Measurements from ENCODE around the gene PIGQ. TPM values are rescaled to one million over a fixed set of nuclear protein-coding genes. Genes with fewer than 3 reads are reported as not detected.
A peak's percentile ranks its signal among the peaks of the same experiment; 100 is the strongest.

PIGQ gene
- total RNA-seq, 2 donors from 2014 or later = 25.6 to 59.3 TPM

DNA sequence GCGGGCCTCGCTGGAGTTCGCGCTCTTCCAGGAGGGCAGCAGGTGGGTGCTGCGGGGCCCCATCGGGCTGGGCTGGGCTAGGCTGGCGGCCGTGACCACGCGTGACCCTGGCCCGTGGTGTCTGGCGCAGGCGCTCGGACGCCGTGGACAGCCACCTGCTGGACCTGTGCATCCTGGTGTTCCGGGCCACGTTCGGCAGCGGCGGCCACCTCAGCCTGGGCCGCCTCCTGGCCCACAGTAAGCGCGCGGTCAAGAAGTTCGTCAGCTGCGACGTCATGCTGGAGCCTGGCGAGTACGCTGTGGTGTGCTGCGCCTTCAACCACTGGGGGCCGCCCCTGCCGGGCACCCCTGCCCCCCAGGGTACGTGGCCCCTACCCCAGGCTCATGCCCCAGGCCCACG, 17.6 kb upstream of the PIGQ start:
- Histone ChIP-seq H3K9ac (ENCODE audit: low read depth in 2 of 2, low read length in 2 of 2) (no peak overlapping the region), H3K4me1 (no peaks in the 10 kb centered on the region), H3K27me3 (no peaks in the 10 kb centered on the region), H3K36me3 (peaks cover 9% of the 10 kb centered on the region), H3K27ac (no peak overlapping the region), H3K9me3 (no peaks in the 10 kb centered on the region), H3K4me3 (no peak overlapping the region)
- TF ChIP-seq, protein P1, sequence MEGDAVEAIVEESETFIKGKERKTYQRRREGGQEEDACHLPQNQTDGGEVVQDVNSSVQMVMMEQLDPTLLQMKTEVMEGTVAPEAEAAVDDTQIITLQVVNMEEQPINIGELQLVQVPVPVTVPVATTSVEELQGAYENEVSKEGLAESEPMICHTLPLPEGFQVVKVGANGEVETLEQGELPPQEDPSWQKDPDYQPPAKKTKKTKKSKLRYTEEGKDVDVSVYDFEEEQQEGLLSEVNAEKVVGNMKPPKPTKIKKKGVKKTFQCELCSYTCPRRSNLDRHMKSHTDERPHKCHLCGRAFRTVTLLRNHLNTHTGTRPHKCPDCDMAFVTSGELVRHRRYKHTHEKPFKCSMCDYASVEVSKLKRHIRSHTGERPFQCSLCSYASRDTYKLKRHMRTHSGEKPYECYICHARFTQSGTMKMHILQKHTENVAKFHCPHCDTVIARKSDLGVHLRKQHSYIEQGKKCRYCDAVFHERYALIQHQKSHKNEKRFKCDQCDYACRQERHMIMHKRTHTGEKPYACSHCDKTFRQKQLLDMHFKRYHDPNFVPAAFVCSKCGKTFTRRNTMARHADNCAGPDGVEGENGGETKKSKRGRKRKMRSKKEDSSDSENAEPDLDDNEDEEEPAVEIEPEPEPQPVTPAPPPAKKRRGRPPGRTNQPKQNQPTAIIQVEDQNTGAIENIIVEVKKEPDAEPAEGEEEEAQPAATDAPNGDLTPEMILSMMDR (IDR thresholded peaks at IDR 0.05) = no peak
- no peak for DNase-seq
- intact Hi-C loops (cut with DNase I) = no loop called here

DNA sequence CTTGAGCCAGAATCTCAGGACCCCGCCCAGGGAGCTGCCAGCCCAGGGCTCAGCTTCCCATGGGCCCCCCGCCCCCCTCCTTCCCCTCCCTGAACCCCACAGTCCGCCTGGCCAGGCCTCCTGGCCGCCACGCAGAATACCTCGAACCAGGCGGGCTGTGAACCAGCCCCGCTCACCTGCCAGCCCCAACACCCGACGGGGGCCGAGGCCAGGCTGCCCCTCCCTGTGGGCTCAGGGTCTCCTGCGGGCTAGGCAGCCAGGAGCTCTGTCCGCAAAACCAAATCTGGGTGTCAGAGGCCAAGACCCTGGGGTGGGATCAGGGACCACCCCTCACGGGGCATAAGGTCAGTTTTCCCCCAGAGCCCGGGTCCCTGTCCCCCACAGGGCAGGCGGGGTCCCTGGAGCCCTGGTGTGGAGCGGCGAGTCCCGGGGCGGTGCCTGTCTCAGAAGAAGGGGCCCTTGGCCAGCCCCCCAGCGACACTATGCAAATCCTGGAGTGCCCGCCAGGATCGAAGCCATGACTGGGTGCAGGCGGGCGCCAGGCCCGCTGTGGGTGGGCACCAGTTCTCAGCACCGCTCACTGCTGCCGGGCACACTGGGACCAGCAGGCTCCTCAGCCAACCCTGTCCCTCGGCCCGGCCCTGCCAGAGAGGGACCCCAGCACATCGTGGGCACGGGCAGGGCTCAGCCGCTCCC, 16.0 kb upstream of the PIGQ start:
- H3K9ac ChIP-seq (ENCODE audit: low read depth in 2 of 2, low read length in 2 of 2) = no peak overlapping the region
- no peak overlapping the region for H3K27ac ChIP-seq
- no peaks in the 10 kb centered on the region for H3K9me3 ChIP-seq
- intact Hi-C loops (cut with DNase I) = no loop called here
- H3K27me3 ChIP-seq = peaks cover 2% of the 10 kb centered on the region
- H3K36me3 ChIP-seq = peaks cover 9% of the 10 kb centered on the region
- no peaks in the 10 kb centered on the region for H3K4me1 ChIP-seq
- no peak overlapping the region for H3K4me3 ChIP-seq
- DNase-seq = no peak
- TF ChIP-seq, protein P1 (IDR thresholded peaks at IDR 0.05) = no peak

DNA sequence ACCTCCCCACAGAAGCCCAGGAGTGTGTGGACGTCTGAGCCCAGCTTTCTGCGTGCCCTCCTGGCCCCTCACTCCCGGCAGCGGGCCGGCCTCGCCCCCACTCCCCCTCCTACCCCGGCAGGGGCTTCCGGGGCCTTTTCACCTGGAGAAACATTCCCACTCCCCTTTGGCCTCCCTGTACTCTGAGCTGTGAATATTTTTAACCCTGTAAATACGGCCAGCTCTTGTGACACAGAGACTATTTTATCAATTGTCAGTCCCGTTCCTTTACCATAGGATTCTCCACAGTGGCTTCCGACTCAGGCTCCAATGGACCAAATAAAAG, 15.5 kb upstream of the PIGQ start:
- Histone ChIP-seq H3K27me3 (peaks cover 7% of the 10 kb centered on the region), H3K36me3 (peaks cover 9% of the 10 kb centered on the region), H3K4me1 (no peaks in the 10 kb centered on the region), H3K9me3 (no peaks in the 10 kb centered on the region), H3K27ac (no peak overlapping the region), H3K4me3 (no peak overlapping the region), H3K9ac (ENCODE audit: low read depth in 2 of 2, low read length in 2 of 2) (no peak overlapping the region)
- DNase-seq = no peak
- TF ChIP-seq, protein P1 (IDR thresholded peaks at IDR 0.05) = no peak
- intact Hi-C loops (cut with DNase I) = no loop called here

DNA sequence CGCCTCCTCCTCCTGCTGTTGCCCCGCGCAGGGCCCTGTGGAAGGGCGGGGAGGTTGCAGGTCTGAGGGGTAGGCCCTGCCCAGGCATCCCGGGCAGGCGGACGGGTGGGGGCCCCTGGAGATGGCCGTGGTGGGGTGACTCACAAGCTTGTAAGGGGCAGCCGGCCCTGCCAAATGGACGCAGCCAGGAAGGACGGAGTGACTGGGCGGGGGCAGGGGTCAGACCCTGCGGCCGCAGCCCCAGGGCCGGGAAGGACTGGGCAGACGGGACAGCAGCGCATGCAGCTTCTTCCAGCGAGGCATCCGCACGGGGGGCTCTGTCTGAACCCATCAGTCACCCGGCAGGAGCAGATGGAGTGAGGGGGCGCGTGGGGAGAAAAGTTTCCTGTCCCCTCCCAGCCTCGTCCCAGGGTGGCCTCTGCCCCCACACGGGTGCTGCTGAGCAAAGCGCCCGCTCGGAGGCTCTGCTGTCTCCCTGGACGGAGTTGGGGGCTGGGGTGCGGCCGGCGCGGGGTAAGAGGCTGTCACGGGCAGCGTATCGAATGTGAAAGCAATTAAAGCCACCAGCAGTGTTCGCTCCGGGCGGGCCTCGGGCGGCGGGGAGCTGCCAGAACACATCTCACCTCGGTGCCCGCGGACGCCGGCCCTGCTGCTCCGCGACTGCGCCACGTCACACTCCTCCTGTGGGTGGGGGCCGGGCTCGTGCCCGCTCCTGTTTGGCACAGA, 15.0 kb upstream of the PIGQ start:
- no peaks in the 10 kb centered on the region for H3K4me1 ChIP-seq
- H3K27ac ChIP-seq = no peak overlapping the region
- H3K9ac ChIP-seq (ENCODE audit: low read depth in 2 of 2, low read length in 2 of 2) = peak overlapping the region in 1 of 2 donors; percentile 26
- peaks cover 13% of the 10 kb centered on the region for H3K27me3 ChIP-seq
- intact Hi-C loops (cut with DNase I) = no loop called here
- DNase-seq = no peak
- peaks cover 9% of the 10 kb centered on the region for H3K36me3 ChIP-seq
- no peak overlapping the region for H3K4me3 ChIP-seq
- TF ChIP-seq, protein P1 (IDR thresholded peaks at IDR 0.05) = no peak
- no peaks in the 10 kb centered on the region for H3K9me3 ChIP-seq

DNA sequence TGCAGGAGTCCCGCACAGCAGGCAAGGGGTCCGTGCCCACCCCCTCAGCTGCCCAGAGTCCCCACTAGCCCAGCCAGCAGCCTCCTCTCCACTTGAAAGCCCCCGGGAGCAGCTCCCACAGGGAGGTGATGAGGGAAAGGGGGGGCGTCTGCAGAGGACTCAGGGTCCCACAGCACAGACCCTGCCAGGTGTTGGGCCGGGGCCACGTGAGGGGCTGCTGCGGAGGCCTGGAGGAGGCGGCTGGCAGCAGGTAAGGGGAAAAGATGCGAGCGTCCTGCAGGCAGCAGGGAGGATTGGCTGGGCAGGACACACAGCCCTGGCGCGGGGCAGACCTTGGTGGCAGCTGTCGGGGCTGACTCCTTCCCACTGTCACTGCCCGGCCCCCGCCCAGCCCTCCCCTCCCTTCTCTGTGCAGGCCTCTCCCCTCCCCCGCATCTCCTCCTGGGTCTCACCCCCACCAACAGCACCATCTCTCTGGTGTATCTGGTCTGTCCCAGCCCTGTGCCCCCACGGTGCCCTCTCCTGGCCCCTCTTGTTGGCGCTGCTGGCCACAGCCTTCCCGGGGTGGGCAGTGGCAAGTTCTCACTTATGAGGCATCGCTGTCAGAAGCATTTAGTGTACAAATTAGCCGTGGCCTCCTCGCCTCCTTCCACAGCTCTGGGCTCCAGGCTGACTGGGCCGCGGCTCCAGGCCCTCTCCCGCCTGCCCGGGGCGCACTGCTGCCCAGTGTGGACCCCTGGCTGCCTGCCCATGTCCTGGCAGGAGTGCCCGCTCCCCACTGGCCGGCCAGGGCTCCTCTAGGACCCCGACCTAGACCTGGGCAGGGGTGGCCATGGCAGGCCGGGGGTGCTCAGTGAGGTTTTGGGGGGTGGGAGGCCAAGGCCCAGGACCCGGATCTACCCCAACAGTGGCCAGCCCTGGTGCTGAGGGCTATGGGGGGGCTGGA, 14.0 kb upstream of the PIGQ start:
- intact Hi-C loops (cut with DNase I) = no loop called here
- no peak overlapping the region for H3K9ac ChIP-seq (ENCODE audit: low read depth in 2 of 2, low read length in 2 of 2)
- H3K4me1 ChIP-seq = no peaks in the 10 kb centered on the region
- peaks cover 9% of the 10 kb centered on the region for H3K36me3 ChIP-seq
- DNase-seq = no peak
- H3K9me3 ChIP-seq = no peaks in the 10 kb centered on the region
- TF ChIP-seq, protein P1 (IDR thresholded peaks at IDR 0.05) = no peak
- peaks cover 19% of the 10 kb centered on the region for H3K27me3 ChIP-seq
- no peak overlapping the region for H3K4me3 ChIP-seq
- H3K27ac ChIP-seq = no peak overlapping the region

All from colonic mucosa (tissue), 4 donors.